Neural crest cell (in vitro differentiated cells): Measurements from ENCODE around the gene F10. TPM values are rescaled to one million over a fixed set of nuclear protein-coding genes. Genes with fewer than 3 reads are reported as not detected.

Experiments used
- DNase-seq: peaks from one replicate; pipeline ENCODE4 v3.0.0; 2021; ENCODE audit warnings: low read depth, mixed read lengths, low spot score
- H3K27ac Mint-ChIP-seq: one replicate; pipeline ENCODE4 v1.8.0; 2021; ENCODE audit warnings: mild to moderate bottlenecking, mixed read lengths; ENCODE audit not compliant: unreplicated experiment
- H3K27me3 Mint-ChIP-seq: 2 replicates; pipeline ENCODE4 v1.8.0; 2021; ENCODE audit warnings: low read depth, mild to moderate bottlenecking, mixed read lengths
- H3K36me3 Mint-ChIP-seq: 2 replicates; pipeline ENCODE4 v1.8.0; 2021; ENCODE audit warnings: low read depth, mild to moderate bottlenecking, mixed read lengths
- H3K4me1 Mint-ChIP-seq: 2 replicates; pipeline ENCODE4 v1.8.0; 2021; ENCODE audit warnings: mixed read lengths
- H3K4me3 Mint-ChIP-seq: one replicate; pipeline ENCODE4 v1.8.0; 2021; ENCODE audit warnings: mild to moderate bottlenecking, mixed read lengths
- H3K9me3 Mint-ChIP-seq: 2 replicates; pipeline ENCODE4 v1.8.0; 2021; ENCODE audit warnings: mixed read lengths
- total RNA-seq: library from RNA; stranded (reverse); gene quantifications from 2 replicates; pipeline ENCODE4 v1.2.1, GENCODE V29; 2021
- TF ChIP-seq, protein P1 (sequence below): fragments of 200-600 bp; sonication (generic); conservative IDR thresholded peaks from 2 replicates; pipeline ENCODE4 v1.5.0; 2021; ENCODE audit warnings: antibody characterized with exemption, mild to moderate bottlenecking

The F10 gene
- total RNA-seq, 1 donor from 2014 or later = 0.89 TPM

DNA sequence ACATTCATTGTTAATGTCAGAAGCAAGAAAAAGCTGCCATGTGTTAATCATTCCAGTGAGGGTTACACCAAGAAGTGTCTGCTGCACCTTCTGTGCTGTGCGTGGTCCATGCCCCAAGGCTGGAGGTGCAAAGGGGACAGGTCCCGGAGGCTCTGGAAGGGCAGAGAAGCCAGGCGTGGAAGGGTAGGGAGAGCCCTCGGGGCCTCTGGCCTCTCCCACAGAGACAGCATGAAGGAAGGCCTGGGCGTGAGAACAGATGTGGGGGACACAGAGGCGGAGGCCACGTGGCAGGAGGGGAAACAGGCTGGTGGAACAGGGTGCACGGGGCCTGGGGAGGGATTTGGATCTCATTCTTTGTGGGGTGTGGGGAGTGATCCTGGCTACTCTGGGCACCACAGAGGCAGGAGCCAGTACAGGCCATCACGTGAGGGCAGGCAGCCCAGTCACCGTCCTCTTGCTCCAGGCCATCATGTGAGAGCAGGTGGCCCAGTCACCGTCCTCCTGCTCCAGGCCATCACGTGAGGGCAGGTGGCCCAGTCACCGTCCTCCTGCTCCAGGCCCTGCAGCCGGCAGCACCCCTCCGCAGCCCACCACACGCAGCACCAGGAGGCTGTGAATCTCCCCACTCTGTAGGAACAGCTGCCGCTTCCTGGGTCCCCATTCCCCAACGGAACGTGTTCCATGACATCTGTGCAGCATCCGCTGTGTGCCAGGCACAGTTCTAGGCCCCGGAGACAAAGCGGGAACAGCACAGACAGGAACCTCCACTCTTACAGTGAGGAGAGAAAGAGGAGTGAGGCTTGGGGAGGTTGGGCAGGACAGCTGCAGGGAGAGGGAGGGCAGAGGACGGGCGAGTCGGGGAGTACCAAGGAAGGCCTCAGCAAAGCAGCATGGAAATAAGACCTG is 27.2 kb upstream of the F10 start:
- Mint-ChIP-seq H3K4me1 (peaks cover 14% of the 10 kb centered on the region), H3K4me3 (no peak overlapping the region), H3K27me3 (peaks cover 4% of the 10 kb centered on the region), H3K36me3 (no peaks in the 10 kb centered on the region), H3K9me3 (no peaks in the 10 kb centered on the region), H3K27ac (peak overlapping the region; percentile 71)
- TF ChIP-seq, protein P1, sequence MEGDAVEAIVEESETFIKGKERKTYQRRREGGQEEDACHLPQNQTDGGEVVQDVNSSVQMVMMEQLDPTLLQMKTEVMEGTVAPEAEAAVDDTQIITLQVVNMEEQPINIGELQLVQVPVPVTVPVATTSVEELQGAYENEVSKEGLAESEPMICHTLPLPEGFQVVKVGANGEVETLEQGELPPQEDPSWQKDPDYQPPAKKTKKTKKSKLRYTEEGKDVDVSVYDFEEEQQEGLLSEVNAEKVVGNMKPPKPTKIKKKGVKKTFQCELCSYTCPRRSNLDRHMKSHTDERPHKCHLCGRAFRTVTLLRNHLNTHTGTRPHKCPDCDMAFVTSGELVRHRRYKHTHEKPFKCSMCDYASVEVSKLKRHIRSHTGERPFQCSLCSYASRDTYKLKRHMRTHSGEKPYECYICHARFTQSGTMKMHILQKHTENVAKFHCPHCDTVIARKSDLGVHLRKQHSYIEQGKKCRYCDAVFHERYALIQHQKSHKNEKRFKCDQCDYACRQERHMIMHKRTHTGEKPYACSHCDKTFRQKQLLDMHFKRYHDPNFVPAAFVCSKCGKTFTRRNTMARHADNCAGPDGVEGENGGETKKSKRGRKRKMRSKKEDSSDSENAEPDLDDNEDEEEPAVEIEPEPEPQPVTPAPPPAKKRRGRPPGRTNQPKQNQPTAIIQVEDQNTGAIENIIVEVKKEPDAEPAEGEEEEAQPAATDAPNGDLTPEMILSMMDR = no peak
- no peak for DNase-seq

DNA sequence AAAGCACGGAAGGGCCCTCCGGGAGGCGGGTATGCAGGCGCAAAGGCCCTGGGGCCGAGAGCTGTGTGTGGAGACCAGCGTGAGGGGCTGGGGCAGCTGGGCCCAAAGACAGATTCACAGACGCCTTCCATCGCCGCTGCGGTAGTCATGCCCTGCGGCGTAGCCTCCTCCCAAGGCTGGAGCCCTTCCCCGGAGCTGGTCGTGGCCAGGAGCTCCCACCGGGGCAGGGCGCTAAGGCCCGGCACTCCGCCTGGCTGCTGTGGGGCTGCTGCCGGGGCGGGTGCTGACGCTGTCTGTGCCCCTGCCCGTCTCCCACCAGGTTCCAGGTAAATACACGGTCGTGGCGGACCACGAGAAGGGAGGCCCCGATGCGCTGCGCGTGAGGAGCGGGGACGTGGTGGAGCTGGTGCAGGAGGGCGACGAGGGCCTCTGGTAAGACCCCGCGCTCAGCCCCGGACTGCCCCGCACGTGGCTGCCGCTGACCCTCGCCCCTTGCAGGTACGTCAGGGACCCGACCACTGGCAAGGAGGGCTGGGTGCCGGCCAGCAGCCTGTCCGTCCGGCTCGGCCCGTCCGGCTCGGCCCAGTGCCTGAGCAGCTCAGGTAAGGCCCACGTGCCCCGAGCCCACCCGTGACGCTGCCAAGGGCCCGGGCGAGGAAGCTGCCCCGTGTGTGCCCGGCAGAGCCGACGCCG is 26.4 kb upstream of the F10 start:
- H3K4me1 Mint-ChIP-seq = peaks cover 14% of the 10 kb centered on the region
- H3K36me3 Mint-ChIP-seq = no peaks in the 10 kb centered on the region
- no peaks in the 10 kb centered on the region for H3K9me3 Mint-ChIP-seq
- peak overlapping the region; percentile 71 for H3K27ac Mint-ChIP-seq
- H3K27me3 Mint-ChIP-seq = peaks cover 4% of the 10 kb centered on the region
- no peak overlapping the region for H3K4me3 Mint-ChIP-seq
- TF ChIP-seq, protein P1 = no peak
- DNase-seq = no peak

DNA sequence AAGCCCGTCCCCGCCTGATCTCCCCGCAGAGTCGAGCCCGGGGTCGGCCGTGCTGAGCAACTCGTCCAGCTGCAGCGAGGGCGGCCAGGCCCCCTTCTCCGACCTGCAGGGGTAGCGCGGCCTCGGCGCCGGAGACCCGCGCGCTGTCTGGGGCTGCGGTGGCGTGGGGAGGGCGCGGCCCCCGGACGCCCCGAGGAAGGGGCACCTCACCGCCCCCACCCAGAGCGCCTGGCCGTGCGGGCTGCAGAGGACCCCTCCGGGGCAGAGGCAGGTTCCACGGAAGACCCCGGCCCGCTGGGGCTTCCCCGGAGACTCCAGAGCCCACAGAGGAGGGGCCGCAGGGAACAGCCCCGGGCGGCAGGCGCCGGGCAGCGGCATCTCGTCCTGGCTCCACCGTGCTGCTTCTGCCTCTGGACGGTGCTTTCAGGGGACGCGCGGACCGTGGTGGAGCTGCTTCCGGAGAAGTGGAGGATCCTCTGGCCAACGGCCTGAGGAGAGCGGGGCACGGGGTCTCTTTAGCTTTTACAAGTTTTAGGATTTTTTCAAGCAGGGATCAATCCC is 25.8 kb upstream of the F10 start:
- Mint-ChIP-seq H3K36me3 (no peaks in the 10 kb centered on the region), H3K9me3 (no peaks in the 10 kb centered on the region), H3K4me3 (no peak overlapping the region), H3K4me1 (peaks cover 14% of the 10 kb centered on the region), H3K27ac (no peak overlapping the region), H3K27me3 (peaks cover 4% of the 10 kb centered on the region)
- TF ChIP-seq, protein P1 = no peak
- DNase-seq = no peak

DNA sequence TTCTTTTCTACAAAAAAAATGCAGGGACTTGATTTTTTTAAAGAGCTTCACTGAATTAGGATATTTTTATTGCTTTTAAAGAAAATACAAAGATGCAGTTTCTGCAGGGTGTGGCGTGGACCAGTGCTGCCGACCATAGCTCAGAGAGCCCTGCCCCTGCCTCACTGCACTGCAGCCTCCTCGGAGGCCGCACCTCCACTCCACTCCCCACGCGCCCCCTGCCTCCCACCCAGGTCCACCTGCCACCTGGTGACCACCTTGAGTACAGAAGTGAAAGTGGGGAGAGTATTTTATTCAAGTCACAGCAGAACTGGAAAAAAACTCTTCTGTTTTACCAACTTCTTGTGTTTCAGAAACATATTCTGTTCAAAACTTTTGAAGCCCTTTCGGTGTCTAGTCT is 24.9 kb upstream of the F10 start:
- DNase-seq = no peak
- peak overlapping the region; percentile 60 for H3K4me3 Mint-ChIP-seq
- peaks cover 15% of the 10 kb centered on the region for H3K4me1 Mint-ChIP-seq
- TF ChIP-seq, protein P1 = no peak
- H3K9me3 Mint-ChIP-seq = no peaks in the 10 kb centered on the region
- peaks cover 7% of the 10 kb centered on the region for H3K27me3 Mint-ChIP-seq
- no peaks in the 10 kb centered on the region for H3K36me3 Mint-ChIP-seq
- no peak overlapping the region for H3K27ac Mint-ChIP-seq

DNA sequence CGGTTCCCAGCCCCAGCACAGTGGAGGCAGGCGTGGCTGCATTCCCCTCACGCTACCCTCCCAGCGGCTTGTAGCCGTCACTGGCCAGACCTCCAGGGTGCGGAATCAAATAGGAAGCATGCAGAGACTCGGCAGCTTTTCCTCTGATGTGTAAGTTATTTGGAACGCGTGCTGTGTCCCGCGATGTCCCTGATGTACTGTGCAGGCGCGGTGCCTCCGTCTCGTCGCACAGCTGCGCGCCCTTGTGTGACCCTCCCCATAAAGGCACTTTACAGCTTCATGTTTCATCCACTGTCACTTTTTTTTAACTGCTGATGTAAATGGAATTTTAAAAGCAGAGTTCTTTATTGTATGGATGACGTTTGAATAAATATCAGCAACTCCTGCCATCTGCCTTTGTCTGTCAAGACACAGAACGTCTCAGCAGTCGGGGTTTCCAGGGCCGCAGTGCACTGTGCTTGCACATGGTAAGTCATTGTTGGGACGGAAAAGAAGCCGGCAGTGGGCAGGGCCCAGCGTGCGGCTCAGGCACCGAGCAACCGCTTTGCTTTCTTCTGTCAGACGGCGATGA is 24.4 kb upstream of the F10 start:
- peak overlapping the region; percentile 60 for H3K4me3 Mint-ChIP-seq
- no peaks in the 10 kb centered on the region for H3K36me3 Mint-ChIP-seq
- H3K4me1 Mint-ChIP-seq = peaks cover 18% of the 10 kb centered on the region
- peak overlapping the region; percentile 81 for H3K27ac Mint-ChIP-seq
- TF ChIP-seq, protein P1 = no peak
- no peaks in the 10 kb centered on the region for H3K9me3 Mint-ChIP-seq
- H3K27me3 Mint-ChIP-seq = peaks cover 10% of the 10 kb centered on the region
- DNase-seq = peak; percentile 29
